ENCODE data around the gene FPGS. TPM values are rescaled to one million over a fixed set of nuclear protein-coding genes. Genes with fewer than 3 reads are reported as not detected.

FPGS gene
- total RNA-seq, 1 experiment from 2014 or later = 81.7 TPM

DNA sequence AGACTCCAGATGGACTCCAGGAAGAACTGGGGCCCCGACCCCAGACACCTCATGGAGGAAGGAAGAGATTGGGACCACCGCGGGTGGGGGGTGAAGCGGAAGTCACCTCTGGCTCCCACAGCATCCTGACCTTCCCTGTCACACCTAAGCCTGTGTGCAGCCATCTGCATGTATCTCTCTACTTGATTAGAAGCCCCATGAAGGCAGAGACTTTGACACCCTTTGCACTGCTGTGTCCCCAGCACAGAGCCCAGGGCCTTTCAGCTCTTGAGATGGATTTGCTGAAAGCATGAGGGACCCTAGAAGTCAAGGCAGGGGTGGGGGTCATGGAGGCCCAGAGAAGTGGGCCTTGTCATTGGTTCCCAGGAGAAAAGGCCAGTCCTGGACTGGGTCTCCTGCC, 54.6 kb downstream of the FPGS start:
- H3K27me3 Mint-ChIP-seq (ENCODE audit: low read depth) = no peaks in the 10 kb centered on the region

DNA sequence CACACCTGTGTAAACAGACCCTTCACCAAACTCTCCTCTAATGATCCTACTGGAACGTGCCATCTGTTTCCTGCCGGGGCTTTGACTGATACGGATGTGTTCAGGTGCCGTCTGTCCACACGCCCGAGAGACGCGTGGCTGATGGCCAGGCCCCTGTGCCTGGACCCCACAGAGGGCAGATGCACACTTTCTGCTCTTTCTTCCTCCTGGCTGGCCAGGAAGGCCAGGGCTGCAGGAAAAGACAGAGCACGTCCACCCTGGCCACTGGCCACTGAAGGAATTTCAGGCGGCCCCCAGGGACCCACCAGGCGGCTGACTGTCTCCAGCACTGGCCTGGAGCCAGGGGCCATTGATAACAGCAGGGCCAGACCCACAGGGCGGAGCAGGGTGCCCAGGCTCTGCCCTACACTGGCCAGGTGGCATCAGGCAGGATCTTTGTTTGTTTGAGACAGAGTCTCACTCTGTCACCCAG, 55.4 kb downstream of the FPGS start:
- CTCF ChIA-PET = interaction anchor here (8.1 kb wide), 1 partner anchor 11 kb away, joined by 79 read pairs; no protein-coding TSS in a partner anchor
- Mint-ChIP-seq H3K9me3 (no peaks in the 10 kb centered on the region), H3K4me1 (peaks cover 7% of the 10 kb centered on the region; the same call in 1 of the 2 replicates), H3K27me3 (ENCODE audit: low read depth) (no peaks in the 10 kb centered on the region), H3K4me3 (no peak overlapping the region), H3K27ac (no peak overlapping the region), H3K36me3 (no peaks in the 10 kb centered on the region)
- POLR2A ChIA-PET = no interaction called here
- ATAC-seq = no peak
- no peak for DNase-seq (ENCODE audit: low spot score)
- TF ChIP-seq ZNF425 (CRISPR knock-in tag; conservative IDR thresholded peaks at IDR 0.05) (no peak), CDX4 (CRISPR knock-in tag; IDR thresholded peaks at IDR 0.05; ENCODE audit: borderline replicate concordance) (no peak), SP1 (CRISPR knock-in tag; conservative IDR thresholded peaks at IDR 0.05) (no peak), NR3C1 (CRISPR knock-in tag; conservative IDR thresholded peaks at IDR 0.05; ENCODE audit: low read depth) (no peak), ZMAT4 (CRISPR knock-in tag; IDR thresholded peaks at IDR 0.05) (no peak), NFATC4 (CRISPR knock-in tag; IDR thresholded peaks at IDR 0.05) (no peak)
- TF ChIP-seq, protein P1, sequence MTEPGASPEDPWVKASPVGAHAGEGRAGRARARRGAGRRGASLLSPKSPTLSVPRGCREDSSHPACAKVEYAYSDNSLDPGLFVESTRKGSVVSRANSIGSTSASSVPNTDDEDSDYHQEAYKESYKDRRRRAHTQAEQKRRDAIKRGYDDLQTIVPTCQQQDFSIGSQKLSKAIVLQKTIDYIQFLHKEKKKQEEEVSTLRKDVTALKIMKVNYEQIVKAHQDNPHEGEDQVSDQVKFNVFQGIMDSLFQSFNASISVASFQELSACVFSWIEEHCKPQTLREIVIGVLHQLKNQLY (CRISPR knock-in tag; IDR thresholded peaks at IDR 0.05) = no peak
- TF ChIP-seq, protein P2, sequence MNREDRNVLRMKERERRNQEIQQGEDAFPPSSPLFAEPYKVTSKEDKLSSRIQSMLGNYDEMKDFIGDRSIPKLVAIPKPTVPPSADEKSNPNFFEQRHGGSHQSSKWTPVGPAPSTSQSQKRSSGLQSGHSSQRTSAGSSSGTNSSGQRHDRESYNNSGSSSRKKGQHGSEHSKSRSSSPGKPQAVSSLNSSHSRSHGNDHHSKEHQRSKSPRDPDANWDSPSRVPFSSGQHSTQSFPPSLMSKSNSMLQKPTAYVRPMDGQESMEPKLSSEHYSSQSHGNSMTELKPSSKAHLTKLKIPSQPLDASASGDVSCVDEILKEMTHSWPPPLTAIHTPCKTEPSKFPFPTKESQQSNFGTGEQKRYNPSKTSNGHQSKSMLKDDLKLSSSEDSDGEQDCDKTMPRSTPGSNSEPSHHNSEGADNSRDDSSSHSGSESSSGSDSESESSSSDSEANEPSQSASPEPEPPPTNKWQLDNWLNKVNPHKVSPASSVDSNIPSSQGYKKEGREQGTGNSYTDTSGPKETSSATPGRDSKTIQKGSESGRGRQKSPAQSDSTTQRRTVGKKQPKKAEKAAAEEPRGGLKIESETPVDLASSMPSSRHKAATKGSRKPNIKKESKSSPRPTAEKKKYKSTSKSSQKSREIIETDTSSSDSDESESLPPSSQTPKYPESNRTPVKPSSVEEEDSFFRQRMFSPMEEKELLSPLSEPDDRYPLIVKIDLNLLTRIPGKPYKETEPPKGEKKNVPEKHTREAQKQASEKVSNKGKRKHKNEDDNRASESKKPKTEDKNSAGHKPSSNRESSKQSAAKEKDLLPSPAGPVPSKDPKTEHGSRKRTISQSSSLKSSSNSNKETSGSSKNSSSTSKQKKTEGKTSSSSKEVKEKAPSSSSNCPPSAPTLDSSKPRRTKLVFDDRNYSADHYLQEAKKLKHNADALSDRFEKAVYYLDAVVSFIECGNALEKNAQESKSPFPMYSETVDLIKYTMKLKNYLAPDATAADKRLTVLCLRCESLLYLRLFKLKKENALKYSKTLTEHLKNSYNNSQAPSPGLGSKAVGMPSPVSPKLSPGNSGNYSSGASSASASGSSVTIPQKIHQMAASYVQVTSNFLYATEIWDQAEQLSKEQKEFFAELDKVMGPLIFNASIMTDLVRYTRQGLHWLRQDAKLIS (CRISPR knock-in tag; IDR thresholded peaks at IDR 0.05; ENCODE audit: borderline replicate concordance) = no peak

More for the DNA sequence above, 54.6 kb downstream of the FPGS start:
- Mint-ChIP-seq H3K27ac (no peak overlapping the region), H3K4me1 (peaks cover 7% of the 10 kb centered on the region; the same call in 1 of the 2 replicates), H3K9me3 (no peaks in the 10 kb centered on the region), H3K36me3 (no peaks in the 10 kb centered on the region), H3K4me3 (no peak overlapping the region)
- ChIA-PET CTCF (interaction anchor here (1.7 to 8.1 kb wide), 2 partner anchors 12 to 31 kb away, joined by 7 to 79 read pairs; no protein-coding TSS in a partner anchor), POLR2A (no interaction called here)
- TF ChIP-seq ETV6 (CRISPR knock-in tag; IDR thresholded peaks at IDR 0.05) (no peak), NFE2L1 (CRISPR knock-in tag; IDR thresholded peaks at IDR 0.05) (no peak), CBFB (CRISPR knock-in tag; IDR thresholded peaks at IDR 0.05; ENCODE audit: low read depth) (no peak), ZNF263 (CRISPR knock-in tag; IDR thresholded peaks at IDR 0.05; ENCODE audit: low read depth) (no peak), SP1 (CRISPR knock-in tag; conservative IDR thresholded peaks at IDR 0.05) (no peak), AR (CRISPR knock-in tag; IDR thresholded peaks at IDR 0.05) (no peak), ZNF423 (CRISPR knock-in tag; IDR thresholded peaks at IDR 0.05) (no peak), HMGA2 (CRISPR knock-in tag; IDR thresholded peaks at IDR 0.05) (no peak), JAZF1 (CRISPR knock-in tag; IDR thresholded peaks at IDR 0.05) (no peak), ATF6 (CRISPR knock-in tag; IDR thresholded peaks at IDR 0.05) (no peak), NR2C2 (CRISPR knock-in tag; IDR thresholded peaks at IDR 0.05) (no peak), SMAD4 (CRISPR knock-in tag; IDR thresholded peaks at IDR 0.05) (no peak)
- TF ChIP-seq, protein P3, sequence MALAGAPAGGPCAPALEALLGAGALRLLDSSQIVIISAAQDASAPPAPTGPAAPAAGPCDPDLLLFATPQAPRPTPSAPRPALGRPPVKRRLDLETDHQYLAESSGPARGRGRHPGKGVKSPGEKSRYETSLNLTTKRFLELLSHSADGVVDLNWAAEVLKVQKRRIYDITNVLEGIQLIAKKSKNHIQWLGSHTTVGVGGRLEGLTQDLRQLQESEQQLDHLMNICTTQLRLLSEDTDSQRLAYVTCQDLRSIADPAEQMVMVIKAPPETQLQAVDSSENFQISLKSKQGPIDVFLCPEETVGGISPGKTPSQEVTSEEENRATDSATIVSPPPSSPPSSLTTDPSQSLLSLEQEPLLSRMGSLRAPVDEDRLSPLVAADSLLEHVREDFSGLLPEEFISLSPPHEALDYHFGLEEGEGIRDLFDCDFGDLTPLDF (CRISPR knock-in tag; IDR thresholded peaks at IDR 0.05) = no peak
- ATAC-seq = no peak
- no peak for DNase-seq (ENCODE audit: low spot score)

Measured in WTC11 (cell line).